HUES64 (cell line): ENCODE results near the gene SSBP3.
A peak's percentile ranks its signal among the peaks of the same experiment; 100 is the strongest.

Experiments
- H3K27ac ChIP-seq: 2 replicates; pipeline ENCODE4 v1.7.0; 2013; ENCODE audit warnings: low read depth, low read length, inconsistent platforms
- H3K27me3 ChIP-seq: 2 replicates; pipeline ENCODE4 v1.6.1; 2013; ENCODE audit warnings: mild to moderate bottlenecking, low read length; ENCODE audit not compliant: insufficient read depth
- H3K36me3 ChIP-seq: 2 replicates; pipeline ENCODE4 v1.6.1; 2013; ENCODE audit warnings: mild to moderate bottlenecking, low read length; ENCODE audit not compliant: insufficient read depth
- H3K4me1 ChIP-seq: 2 replicates; pipeline ENCODE4 v1.6.1; 2013; ENCODE audit warnings: mild to moderate bottlenecking, low read length, moderate library complexity; ENCODE audit not compliant: insufficient read depth
- H3K4me3 ChIP-seq: 2 replicates; pipeline ENCODE4 v1.5.1; 2013; ENCODE audit warnings: mild to moderate bottlenecking, low read length, moderate library complexity
- H3K9ac ChIP-seq: 2 replicates; pipeline ENCODE4 v1.6.1; 2013; ENCODE audit warnings: mild to moderate bottlenecking, low read depth, low read length
- H3K9me3 ChIP-seq: 2 replicates; pipeline ENCODE4 v1.6.1; 2013; ENCODE audit warnings: low read depth, low read length; ENCODE audit not compliant: insufficient read depth
- whole genome bisulfite sequencing: fragments of 150-250, 120-280 bp; methylation state at CpG from one replicate; pipeline ENCODE4 v1.1.7; 2013; ENCODE audit warnings: missing lambda C conversion rate; 5-methylcytosine and 5-hydroxymethylcytosine counted together

SSBP3 gene

DNA sequence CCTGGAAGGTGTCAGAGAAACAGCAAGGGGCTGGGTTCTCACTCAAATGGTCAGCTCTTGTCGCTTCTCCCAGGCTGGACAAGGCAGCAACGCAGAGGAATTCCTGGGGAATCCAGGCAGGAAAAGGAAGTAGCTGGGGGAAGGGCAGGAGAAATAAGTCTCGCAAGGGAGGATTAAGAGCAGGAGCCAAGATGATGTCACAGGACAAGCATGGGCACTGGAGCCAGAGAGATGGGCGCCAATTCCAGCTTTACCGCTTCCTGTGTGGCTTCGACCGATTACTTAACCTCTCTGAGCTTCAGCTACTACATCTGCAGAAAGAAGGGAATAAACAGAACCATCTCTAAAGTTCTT lies 70.5 kb downstream of the SSBP3 start:
- no peaks in the 10 kb centered on the region for H3K27me3 ChIP-seq
- WGBS, result 85% methylated on average over 7 of the region's 7 CpGs
- peaks cover 13% of the 10 kb centered on the region for H3K36me3 ChIP-seq
- H3K27ac ChIP-seq, result peak overlapping the region; percentile 58
- H3K4me3 ChIP-seq, result no peak overlapping the region
- no peaks in the 10 kb centered on the region for H3K9me3 ChIP-seq
- H3K9ac ChIP-seq, result peak overlapping the region; percentile 36; the same call in 1 of the 2 replicates
- peaks cover 60% of the 10 kb centered on the region for H3K4me1 ChIP-seq

DNA sequence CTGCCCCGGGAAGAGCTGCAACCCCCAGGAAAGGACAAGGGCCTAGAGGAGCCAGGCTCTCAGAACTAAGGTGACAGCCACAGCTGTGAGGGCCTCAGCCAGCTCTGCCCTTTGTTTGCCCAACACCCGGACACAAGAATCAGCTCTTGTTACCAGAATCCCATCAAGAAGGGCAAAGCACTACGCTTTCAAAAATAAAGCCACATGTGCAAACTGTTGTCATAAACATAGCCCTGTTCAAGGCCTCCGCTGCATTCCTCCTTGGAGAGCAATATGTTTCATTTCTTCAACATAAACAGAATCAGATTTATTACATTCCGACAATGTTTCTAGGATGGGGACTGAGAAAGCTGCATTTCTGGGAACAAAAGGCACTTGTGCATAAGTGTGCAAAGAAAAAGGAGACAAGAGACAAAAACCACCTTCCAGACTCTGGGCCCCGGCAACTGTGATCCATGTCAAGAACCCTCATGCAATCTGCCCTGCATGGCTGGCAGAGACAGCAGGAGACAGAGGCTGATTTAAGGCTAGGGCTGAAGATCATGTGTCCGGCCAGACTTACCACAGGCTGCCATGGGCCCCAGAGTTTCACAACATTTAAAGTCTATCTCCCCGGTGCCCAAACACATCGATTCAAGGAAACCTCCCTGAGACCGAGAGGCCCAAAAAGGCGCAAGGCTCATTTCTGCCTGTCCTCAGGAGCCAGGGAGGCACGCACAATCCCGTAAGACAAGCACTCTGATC lies 71.0 kb downstream of the SSBP3 start:
- H3K27ac ChIP-seq, result peak overlapping the region; percentile 58
- no peak overlapping the region for H3K4me3 ChIP-seq
- peaks cover 13% of the 10 kb centered on the region for H3K36me3 ChIP-seq
- H3K27me3 ChIP-seq, result no peaks in the 10 kb centered on the region
- peaks cover 64% of the 10 kb centered on the region for H3K4me1 ChIP-seq
- no peaks in the 10 kb centered on the region for H3K9me3 ChIP-seq
- H3K9ac ChIP-seq, result peak overlapping the region; percentile 36; the same call in 1 of the 2 replicates
- 92% methylated on average over 13 of the region's 13 CpGs for WGBS

DNA sequence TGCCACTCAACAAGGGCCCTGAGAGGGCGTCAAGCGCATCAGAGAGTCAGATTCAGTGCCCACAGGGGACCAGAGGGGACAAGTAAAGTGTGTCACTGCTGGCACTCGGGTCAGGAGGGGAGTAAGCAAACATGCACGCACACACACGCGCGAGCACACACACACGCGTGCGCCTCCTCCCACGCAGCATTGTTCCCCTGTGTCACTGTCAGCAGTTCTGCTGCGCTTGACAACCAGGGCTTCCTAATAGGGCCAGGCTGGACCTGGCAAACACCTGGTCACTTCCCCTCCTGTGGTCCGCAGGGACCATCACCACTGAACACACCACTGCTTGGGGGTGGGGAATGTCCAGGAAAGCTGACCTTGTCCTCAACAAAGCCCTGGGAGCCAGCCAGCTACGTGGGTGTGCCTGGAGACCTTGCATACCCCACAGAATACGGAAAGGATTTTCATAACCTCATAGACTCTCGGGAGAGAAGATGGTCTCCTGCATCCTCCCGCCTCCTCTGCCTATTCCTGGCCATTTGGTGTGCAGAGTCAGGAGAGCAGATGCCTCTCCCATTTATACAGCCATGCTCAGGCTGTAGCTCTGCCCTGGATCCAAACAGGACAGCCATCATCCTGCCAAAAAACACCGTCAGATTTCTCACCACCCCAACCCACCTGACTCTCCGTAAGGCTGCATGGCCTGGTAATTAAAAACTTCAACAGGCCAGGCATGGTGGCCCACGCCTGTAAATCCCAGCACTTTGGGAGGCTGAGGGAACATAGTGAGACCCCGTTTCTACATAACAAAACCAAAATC lies 73.2 kb downstream of the SSBP3 start:
- Histone ChIP-seq H3K27me3 (no peaks in the 10 kb centered on the region), H3K4me3 (no peak overlapping the region), H3K9me3 (no peaks in the 10 kb centered on the region), H3K27ac (no peak overlapping the region), H3K9ac (no peak overlapping the region), H3K36me3 (peaks cover 8% of the 10 kb centered on the region; the same call in 1 of the 2 replicates), H3K4me1 (peaks cover 84% of the 10 kb centered on the region)
- 89% methylated on average over 21 of the region's 21 CpGs for WGBS

DNA sequence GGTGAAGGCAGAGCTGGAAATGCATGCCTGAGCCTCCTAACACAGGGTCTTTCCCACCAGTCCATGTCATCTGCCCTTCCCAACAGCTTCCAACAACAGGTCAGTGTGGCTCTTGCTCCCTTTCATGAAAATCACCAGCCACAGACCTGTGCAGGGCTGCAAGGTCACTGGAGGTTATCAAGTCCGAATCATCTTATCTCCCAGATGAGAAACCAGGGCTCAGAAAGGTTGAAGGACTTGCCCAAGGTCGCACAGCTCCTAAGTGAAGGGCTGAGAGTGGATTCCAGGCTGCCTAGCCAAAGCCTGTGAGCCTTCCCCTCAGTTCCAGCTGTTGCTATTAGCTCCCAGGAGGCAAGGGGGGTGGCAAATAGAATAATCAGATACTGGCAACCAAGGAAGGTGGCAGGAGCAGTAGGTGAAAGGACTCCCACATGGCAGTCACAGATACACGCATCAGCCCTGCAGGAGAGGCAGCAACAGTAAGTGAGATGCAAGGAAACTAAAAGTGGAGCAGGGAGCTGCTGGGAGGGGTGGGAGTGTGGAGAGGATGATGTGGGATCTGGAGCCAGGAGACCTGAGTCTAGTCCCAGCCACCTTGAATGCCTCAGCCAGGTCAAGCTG lies 74.2 kb downstream of the SSBP3 start:
- Histone ChIP-seq H3K36me3 (peaks cover 8% of the 10 kb centered on the region; the same call in 1 of the 2 replicates), H3K9ac (no peak overlapping the region; the same call in 1 of the 2 replicates), H3K9me3 (no peaks in the 10 kb centered on the region), H3K27me3 (no peaks in the 10 kb centered on the region), H3K4me3 (no peak overlapping the region), H3K27ac (no peak overlapping the region), H3K4me1 (peaks cover 93% of the 10 kb centered on the region)
- 85% methylated on average over 3 of the region's 3 CpGs for WGBS

DNA sequence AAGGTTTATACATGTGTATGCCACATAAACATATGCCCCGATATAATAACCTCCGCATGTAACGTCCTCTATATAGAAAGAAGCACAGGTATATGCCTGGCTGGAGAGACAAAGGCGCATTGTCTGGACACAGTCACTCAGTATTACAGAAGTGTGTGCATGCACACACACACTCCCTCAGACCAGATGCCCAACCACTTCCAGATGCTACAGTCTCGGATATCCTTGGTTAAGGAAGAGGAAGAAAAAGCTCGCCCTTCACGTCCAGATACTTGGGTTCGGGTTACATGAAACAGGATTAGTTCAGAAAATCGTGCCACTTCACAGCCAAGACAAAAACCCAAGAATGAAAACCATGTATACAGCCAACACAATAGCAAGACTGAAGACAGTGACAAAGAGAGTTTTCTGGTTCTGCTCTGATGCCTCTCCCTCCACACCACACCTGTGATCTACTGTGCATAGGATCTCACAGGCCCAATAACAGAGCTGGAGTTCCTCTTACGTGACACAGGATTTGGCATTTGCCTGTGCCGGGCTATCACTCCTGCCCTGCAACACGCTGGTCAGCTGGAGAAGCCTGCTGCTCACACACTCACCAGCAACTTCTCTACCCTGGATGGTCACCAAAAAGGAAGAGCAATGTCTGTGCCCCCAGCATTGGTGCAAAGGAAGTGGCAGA lies 75.0 kb downstream of the SSBP3 start:
- WGBS, result 87% methylated on average over 12 of the region's 12 CpGs
- Histone ChIP-seq H3K4me3 (no peak overlapping the region), H3K4me1 (peaks cover 95% of the 10 kb centered on the region), H3K9me3 (no peaks in the 10 kb centered on the region), H3K27me3 (no peaks in the 10 kb centered on the region), H3K36me3 (peaks cover 8% of the 10 kb centered on the region; the same call in 1 of the 2 replicates), H3K27ac (no peak overlapping the region), H3K9ac (no peak overlapping the region; the same call in 1 of the 2 replicates)

DNA sequence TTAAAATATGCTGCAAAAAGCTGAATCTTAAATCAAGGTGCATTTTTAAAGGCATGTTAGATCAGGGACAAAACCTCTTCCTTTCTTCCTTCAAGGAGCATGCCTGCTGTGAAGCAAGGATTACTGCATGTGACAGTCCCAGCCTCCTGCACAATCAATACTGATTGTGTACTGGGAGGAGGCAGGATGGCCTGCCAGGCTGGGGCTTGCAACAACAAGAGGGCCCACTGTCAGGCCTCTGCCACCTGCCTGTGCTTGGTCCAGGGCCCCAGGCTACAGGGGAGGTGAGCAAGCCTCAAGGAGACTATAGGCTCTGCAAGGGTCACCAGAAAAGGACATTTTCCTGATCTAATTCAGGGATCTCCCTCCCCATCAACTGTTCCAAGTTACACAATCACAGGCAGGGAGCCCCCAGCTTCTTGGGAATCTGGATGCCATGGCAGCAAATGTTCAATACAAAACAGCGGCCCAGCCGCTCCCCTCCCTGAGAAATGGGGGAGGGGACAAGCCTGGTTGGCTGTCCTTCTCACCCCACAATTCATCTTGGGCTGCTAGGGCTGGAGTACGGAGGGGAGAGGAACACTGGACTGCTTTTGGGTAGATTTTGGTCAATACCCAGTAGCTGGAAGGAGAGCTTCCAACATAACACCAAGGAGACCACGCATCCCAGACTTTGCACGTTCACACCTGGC lies 76.7 kb downstream of the SSBP3 start:
- Histone ChIP-seq H3K9ac (peak overlapping the region; percentile 23; the same call in 1 of the 2 replicates), H3K9me3 (no peaks in the 10 kb centered on the region), H3K36me3 (0 out of 2 replicates have a peak, but pooled peaks cover 2% of the 10 kb centered on the region), H3K4me3 (no peak overlapping the region), H3K27ac (peak overlapping the region; percentile 11; the same call in 1 of the 2 replicates), H3K4me1 (peaks cover 94% of the 10 kb centered on the region), H3K27me3 (no peaks in the 10 kb centered on the region)
- 78% methylated on average over 5 of the region's 5 CpGs for WGBS

DNA sequence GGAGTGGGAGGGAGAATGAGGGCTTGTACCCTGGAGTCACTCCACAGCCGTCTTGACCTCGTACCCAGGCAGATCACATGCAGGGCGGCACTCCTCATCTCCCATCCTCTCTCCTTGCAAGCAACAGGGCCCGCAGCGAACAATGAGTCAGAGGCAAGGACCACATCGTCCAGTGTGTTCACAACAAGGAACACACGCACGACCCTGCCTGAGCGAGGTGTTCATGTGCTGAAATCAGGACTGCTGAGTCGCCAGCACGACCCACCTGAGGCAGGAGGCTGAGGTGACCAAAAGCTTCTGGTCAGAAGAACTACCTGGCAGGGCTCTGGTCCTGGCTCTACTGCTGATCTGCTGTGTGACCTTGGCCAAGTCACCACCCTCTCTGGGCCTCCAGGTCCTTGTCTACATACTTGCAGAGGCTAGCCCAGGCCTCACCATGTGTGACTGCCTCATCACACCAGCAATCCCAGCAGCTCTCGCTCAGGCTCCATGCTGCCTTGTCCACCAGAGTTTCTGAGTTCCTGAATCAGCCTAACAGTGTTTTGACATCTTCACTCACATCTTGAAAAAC lies 78.0 kb downstream of the SSBP3 start:
- H3K36me3 ChIP-seq, result no peaks in the 10 kb centered on the region
- no peaks in the 10 kb centered on the region for H3K27me3 ChIP-seq
- peak overlapping the region; percentile 3; the same call in 1 of the 2 replicates for H3K4me3 ChIP-seq
- H3K4me1 ChIP-seq, result peaks cover 99% of the 10 kb centered on the region
- WGBS, result 59% methylated on average over 12 of the region's 12 CpGs
- no peaks in the 10 kb centered on the region for H3K9me3 ChIP-seq
- peak overlapping the region; percentile 34; the same call in 1 of the 2 replicates for H3K27ac ChIP-seq
- H3K9ac ChIP-seq, result no peak overlapping the region

DNA sequence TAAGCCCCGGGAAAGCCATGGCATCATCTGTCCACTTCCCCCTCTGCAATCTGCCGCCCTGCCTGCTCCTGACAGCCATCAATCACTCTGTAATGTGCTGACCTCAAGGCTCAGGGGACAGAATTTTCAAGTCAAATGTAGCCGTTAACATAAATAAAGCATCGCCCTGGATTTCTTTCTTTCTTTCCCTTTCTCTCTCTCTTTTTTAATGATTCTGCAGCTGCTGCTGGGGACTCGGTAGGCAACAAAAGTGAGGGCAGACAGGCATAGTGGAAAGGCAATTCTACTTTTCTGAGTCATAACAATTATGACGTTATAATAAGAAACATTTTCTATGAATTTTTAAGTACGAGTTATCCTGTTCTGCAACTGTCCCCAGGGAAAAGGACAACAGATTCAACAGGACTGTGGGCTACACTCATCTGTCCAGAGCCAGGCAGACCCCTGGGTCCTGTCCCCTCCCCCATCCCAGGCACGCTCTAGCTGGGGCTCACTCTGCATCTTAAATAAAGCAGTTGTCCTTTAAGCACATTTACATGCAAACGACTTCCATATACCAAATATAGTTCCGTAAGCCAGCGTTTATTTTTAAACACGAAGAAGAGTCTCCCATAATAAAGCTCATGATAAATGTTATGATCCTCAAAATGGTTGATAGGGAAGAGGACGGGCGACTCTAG lies 78.7 kb downstream of the SSBP3 start:
- Histone ChIP-seq H3K4me3 (peak overlapping the region; percentile 3; the same call in 1 of the 2 replicates), H3K9ac (no peak overlapping the region), H3K27me3 (no peaks in the 10 kb centered on the region)

DNA sequence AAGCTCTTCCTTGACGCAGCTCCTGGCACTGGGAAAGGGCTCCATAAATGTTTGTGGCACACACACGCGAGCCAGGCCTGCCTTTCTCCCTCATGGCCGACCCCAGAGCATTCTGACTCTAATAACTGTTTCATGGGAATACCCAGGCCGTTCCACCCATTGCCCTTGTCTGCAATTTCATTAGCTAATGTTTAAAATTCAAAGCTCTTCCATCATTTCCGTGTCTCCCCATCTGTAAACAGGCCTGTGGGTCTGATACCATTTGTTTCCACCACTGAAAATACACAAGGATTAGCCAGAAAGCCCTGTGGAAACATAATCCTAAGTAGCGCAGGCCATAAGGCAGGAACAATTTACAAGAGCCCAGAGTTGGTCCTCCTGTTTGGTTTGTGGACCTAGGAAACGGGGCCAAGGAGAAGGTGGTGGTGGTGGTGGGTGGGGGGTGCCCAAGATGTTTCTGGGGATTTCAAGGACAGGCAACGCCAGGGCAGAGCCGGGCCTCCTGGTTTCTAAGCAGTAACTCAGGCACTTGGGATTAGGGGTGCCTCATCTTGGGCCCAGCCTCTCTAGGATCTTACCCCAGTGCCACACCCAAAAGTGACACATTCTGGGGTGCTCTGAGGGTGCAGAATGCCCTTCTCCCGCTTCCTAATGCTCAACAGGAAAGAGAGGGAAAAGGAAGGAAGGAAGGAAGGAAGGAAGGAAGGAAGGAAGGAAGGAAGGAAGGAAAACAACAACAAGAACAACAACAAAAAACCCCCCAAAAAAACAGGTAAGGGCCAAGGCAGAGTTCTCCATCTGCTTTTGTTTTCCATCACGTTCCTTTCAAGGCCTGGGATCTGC lies 79.4 kb downstream of the SSBP3 start:
- Histone ChIP-seq H3K9ac (no peak overlapping the region), H3K27ac (no peak overlapping the region; the same call in 1 of the 2 replicates), H3K27me3 (no peaks in the 10 kb centered on the region), H3K4me3 (no peak overlapping the region), H3K9me3 (no peaks in the 10 kb centered on the region), H3K4me1 (peaks cover 97% of the 10 kb centered on the region), H3K36me3 (no peaks in the 10 kb centered on the region)
- WGBS, result 85% methylated on average over 11 of the region's 12 CpGs

More for the DNA sequence above, 78.7 kb downstream of the SSBP3 start:
- peak overlapping the region; percentile 38; the same call in 1 of the 2 replicates for H3K27ac ChIP-seq
- H3K36me3 ChIP-seq, result no peaks in the 10 kb centered on the region
- peaks cover 98% of the 10 kb centered on the region for H3K4me1 ChIP-seq
- no peaks in the 10 kb centered on the region for H3K9me3 ChIP-seq
- WGBS, result 38% methylated on average over 12 of the region's 14 CpGs
